CMK (cell line): ENCODE data around the gene DHODH.
"Not testable (repeated sequence)": the region's sequence is repeated elsewhere in the genome, so short reads cannot be mapped to it uniquely, and the experiment has no call there.

Source experiments
- DNase-seq: peaks from one replicate; pipeline ENCODE4 v3.0.0-alpha.2; 2010; ENCODE audit warnings: low read depth

DHODH gene

DNA sequence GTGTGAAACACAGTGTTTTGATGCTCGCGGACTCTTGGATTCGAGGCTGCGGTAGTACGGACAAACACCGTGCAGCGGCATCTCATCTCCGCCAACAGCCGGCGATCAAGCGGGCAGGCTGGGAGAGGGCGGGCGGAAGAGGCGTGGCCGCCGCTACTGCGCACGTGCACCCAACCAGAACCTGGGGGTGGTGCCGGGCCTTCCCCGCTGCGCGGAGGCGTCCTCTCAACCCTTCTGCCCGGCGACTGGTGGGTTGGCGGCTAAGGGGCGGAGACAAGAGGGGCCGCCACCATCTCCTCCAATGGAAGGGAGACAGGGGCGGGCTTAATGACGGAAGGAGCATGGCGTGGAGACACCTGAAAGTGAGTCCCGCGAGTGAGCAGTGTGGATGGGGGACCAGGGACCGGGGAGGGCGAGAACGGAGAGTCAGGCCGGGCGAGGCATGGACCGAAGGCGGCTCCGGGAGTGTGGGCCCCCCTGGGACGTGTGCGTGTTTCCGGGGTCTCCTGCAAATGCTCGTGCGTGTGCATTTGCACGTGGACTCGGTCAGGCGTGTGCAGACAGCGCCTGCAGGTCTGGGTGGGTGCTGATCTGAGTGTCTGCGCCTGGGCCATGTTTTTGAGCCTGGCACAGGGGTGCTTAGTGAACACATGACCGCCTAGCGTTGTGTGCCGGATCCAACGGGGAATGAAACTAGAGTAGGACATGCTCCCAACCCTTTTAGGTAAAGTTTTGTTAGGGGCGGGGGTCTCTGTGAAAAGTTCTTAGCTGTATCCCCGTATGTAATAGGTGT, at the start of gene DHODH:
DHODH (plus strand) TSS at position 321 of the 793 bp plus-strand sequence; CDS start at position 342, 21 bp downstream.
- DNase-seq, result peak; percentile 91

DNA sequence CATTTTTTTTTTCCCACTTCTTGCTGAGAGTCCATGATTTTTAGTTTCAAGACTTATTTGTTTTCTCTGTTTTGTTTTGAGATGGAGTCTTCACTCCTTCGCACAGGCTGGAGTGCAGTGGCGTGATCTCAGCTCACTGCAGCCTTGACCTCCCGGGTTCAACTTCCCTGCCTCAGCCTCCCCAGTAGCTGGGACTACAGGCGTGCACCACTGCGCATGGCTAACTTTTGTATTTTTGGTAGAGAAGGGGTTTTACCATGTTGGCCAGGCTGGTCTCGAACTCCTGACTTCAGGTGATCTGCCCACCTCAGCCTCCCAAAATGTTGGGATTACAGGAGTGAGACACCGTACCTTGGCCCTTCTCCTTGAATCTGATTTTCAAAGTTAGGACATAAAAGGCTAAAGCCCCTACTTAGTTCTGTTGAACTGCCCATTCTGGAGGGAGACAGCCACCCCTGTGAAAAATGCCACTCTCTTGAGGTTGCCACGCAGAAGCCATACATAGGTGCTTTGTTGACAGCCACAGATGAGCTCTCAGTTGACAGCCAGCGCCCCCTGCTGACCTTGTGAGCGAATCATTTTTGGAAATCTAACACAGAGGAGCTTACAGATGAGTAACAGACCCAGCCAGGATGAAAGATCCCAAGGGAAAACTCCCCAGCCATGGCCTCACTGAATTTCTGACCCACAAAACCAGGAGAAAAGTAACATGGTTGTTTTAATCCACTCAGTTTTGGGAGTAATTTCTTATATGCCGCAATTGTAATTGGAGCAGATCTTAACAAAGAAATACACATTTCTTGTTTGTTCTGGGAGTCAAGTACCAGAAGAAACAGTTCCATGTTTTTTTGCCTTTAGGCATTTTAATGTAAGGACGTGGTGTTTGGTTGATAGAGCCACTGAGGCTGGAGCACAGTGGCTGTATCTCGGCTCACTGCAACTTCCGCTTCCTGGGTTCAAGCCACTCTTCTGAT, 47.2 kb upstream of the DHODH start:
- peak; percentile 53 for DNase-seq

DNA sequence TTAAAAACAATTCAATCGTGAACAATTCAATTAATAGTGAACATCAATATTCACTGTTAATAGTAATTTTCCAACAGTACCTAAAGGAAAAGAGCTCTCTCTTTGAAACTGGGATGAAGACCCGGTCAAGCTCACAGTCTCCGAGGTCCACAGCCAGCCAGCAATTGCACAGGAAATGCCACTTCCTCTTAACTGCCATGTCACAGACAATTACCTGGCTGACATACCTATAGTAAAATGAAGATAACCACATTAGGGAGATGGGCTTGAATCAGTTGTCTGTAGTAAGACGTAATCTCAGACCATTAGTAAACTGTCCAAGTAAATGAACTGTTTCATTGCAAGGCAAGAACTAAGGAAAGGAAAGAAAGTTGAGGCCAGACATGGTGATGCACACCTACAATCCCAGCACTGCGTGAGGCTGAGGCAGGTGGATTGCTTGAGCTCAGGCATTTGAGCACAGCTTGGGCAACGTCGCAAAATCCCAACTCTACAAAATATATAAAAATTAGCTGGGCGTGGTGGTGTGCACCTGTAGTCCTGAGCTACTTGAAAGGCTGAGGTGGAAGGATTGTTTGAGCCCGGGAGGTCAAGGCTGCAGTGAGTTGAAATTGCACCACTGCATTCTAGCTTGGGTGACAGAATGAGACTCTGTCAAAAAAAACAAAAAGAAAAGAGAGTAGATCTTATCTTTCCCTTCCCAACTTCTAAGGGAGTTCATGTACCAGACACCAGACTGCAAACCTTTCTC, 45.2 kb upstream of the DHODH start:
- no peak for DNase-seq

DNA sequence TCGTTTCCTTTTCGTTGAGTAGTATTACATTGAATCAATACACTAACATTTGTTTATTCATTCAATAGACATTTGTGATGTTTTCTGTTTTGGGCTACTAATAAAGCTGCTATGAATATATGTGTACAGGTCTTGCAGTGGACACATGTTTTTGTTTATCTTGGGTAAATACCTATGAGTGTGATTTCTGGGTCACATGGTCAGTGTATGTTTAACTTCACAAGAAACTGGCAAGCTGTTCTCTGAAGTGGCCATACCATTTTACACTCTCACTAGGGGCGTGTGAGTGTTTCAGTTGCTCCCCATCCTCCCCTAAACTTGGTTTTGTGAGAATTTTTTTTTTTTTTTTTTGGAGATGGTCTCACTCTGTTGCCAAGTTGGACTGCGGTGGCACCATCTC, 43.3 kb upstream of the DHODH start:
- no peak for DNase-seq

DNA sequence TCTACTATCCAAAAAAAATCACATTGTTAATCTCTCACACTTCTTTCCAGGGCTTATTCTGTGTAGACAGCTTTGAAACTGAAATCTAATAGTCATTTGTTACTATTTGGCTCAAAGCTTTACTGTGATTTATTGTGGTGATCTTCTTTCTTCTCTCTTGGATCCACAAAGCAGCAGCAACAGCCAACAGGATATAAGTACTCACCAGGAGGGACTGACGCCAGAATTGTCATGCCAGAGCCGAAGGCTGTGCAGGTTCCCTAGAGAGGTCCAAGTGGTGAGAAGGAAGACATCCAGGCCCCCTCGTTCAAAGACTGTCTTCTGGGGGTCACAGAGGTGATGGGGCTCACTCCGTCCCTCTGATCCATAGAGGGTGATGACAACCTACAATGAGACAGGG, 41.6 kb upstream of the DHODH start:
- DNase-seq, result no peak

DNA sequence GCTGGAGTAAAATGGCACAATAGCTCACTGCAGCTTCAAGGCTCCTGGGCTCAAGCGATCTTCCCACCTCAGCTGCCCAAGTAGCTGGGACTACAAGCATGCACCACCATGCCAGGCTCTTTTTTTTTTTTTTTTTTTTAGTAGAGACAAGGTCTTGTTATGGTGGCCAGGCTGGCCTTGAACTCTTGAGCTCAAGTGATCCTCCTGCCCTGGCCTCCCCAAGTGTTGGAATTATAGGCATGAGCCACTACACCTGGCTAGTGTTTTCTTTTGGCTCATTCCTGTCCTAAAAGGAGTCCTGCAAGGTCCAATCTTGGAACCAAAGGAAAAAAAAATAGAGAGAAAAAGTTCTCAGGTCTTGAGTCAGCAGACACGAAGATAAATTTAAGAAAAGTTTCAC, 39.2 kb upstream of the DHODH start:
- no peak for DNase-seq

DNA sequence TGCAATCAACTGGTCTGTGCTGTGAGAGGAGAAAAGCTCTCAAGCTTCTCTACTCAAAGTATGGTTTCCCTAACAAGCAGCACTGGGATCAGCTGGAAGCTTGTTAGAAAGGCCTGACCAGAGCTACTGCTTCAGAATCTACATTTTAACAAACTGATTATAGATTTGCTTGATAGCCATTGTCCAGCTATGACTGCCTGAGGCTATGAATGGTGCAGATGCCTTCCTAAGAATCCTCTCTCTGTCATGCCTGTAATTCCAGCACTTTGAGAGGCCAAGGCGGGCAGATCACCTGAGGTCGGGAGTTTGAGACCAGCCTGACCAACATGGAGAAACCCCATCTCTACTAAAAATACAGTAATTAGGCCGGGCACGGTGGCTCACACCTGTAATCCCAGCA, 37.0 kb upstream of the DHODH start:
- DNase-seq, result no peak

DNA sequence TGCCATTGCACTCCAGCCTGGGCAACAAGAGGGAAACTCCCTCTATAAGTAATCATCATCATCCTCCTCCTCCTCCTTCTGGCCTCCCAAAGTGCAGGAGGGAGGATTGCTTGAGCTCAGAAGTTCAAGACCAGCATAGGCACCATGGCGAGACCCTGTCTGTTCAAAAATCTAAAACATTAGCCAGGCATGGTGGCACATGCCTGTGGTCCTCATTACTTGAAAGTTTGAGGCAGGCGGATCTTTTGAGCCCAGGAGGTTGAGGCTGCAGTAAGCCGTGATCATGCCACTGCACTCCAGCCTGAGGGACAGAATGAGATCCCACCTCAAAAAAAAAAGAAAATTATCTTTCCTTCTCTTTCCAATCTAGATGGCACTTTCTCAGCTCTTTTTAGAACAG, 36.2 kb upstream of the DHODH start:
- DNase-seq, result no peak

DNA sequence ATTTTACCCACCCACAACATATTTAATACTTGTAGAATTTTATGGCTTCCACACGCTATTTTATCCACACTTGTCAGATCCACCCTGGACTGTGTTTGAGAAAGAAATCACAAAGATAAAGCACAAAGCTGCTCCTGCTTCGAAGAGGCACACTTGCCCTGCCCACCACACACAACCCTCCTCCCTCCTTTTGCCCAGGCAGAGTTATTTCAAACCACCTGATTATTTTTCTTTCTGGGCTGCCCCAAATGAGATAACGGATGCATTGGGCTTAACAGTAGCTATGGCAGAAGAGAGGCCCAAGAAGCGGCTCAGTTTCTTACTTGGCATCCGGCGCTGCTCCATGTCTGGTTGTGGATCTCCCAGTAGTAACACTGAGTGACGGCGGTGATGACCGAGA, 35.5 kb upstream of the DHODH start:
- no peak for DNase-seq

DNA sequence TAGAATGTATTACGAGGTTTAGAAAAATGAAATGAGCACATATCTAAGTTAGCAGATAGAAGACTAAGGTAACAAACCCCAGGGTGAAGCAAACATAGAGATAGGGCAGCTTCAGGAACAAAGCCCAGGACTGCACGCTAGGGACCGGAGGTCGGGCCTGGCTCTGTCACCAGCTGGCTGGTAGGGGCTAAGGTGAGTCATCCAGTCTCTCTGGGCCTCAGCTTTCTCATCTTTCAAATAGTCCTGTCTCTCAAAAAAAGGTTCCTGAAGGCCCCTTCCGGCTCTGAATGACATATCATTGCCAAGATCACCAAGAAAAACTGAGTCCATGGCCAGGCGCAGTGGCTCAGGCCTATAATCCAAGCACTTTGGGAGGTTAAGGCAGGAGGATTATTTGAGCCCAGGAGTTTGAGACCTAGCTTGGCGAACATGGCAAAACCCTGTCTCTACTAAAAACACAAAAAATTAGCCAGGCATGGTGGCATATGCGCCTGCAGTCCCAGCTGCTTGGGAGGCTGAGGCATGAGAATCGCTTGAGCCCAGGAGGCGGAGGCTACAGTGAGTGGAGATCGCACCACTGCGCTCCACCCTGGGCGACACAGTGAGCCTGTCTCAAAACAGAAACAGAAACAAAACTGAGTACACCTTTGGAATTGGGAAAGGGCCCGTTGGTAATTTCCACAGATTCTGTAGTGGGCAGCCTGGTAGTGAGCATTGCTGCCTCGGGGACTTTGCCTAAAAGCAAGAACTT, 34.3 kb upstream of the DHODH start:
- no peak for DNase-seq

DNA sequence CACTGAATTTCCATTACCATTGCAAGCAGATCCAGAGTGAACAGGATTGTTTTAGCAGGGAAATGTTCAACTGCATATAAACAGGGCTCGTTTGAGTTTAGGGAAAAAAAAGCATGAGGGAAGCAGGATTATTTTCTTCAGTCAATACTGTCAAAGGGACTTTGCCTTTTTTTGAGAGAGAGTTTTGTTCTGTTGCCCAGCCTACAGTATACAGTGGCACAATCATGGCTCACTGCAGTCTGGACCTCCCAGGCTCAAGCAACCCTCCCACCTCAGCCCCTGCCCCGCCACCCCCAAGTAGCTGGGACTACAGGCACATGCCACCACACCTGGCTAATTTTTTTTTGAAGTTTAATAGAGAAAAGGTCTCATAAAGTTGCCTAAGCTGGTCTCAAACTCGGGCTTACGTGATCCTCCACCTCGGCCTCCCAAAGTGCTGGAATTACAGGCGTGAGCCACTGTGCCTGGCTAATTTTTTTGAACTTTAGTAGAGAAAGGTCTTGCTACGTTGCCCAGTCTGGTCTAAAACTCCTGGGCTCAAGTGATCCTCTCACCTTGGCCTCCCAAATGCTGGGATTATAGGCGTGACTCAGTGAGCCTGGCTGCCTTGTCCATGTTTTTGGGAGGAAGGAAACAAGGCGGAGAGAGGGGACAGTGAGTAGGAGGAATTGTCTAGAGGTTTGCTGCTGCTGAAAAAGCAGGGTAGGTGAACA, 23.1 kb upstream of the DHODH start:
- DNase-seq, result no peak

DNA sequence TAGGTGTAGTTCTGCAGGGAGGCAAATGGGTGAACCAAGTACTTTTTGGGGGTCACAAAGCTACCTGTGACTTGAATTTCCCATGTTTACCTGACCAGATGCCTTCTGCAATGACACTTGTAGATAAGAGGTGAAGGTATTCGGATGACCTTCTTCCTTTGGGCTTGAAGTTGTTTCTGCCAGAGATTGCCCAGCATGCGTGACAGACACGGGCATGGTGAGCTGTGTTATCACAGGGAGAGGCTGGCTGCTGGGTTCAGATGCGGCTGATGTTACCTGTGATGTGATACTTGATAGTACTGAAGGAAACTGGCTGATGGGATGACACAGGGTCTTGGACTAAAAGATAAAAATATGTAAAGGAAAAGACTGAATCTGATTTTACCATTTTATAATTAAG, 22.4 kb upstream of the DHODH start:
- DNase-seq, result no peak

DNA sequence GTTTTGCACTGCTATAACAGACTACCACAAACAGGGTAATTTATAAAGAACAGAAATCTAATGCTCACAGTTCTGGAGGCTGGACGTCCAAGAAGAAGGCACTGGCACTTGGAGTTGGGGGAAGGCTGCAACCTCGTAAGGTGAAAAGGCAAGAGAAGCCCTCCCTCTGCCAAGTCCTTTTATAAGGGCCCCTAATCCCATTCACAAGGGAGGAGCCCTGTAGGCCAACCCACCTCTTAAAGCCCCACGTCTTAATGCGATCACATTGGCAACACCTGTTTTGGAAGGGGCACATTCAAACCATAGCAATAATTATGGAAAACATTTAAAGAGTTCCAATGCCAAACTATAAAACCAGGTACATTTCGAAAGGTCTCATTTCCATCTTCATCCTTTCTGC, 13.5 kb upstream of the DHODH start:
- DNase-seq, result no peak

DNA sequence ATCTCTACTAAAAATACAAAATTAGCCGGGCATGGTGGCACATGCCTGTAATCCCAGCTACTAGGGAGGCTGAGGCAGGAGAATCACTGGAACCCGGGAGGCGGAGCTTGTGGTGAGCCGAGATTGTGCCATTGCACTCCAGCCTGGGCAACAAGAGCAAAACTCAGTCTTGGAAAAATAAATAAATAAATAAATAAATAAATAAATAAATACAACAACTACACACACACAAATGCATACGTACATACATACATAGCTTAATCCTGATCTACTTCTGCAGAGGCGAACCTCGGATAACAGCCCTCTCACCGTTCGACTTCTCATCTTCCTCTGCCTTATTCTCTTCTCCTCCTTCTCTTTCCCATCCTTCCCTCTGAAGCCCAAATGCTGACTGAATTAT, 11.0 kb upstream of the DHODH start:
- not testable (repeated sequence) for DNase-seq

DNA sequence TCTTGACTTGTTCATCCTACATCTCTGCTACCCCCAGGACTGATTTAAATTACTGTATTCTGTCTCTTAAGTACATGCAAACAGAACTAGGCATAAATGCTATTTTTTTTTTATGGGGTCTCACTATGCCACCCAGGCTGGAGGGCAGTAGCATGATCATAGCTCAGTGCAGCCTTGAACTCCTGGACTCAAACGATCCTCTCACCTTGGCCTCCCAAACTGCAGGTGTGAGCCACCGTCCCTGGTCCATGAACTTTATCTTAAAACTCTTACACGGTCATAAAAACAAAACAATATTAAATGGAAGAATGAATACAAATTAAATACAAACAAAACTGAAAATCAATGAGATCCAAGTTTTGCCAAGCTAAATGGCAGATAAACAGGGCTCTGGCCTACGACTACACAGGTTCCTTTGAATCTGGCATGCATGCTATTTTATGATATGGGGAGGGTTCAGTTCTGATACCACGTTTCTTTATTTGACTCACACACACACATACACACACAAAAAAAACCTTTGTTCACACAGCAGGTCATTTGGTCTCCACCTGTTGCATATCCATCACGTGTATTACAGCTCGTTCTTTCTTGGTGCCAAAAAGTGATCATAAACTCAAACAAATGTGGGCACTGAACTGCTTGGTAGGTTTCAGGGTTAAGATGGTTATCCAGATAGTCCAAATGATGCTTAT, 7.2 kb upstream of the DHODH start:
- no peak for DNase-seq

DNA sequence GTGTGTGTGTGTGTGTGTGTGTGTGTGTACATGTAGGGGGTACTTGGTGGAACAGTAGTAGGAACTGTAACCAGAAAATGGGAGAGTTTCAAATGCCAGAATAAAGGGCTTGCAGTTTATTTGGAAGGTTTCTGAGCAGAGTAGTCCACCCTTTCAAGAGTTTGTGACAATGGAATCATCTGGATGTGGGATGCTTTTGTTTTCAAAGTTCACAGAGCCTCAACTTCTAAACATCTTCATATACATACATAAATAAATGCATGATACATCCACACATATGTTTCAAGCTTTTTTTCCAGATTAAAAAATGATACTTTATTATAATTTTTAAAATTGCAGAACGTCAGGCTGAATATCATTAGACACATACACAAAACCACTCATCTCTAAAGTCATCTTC, 5.9 kb upstream of the DHODH start:
- no peak for DNase-seq

DNA sequence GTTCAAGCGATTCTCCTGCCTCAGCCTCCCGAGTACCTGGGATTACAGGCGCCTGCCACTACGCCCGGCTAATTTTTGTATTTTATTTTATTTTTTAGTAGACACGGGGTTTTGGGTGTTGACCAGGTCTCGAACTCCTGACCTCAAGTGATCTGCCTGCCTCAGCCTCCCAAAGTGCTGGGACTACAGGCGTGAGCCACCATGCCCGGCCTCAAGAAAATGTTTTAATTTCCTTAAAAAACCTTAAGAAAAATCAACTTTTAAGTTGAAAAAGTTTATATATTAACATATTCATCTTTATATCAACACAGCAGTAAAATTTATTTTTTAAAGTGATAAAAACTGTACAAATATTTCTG, 500 bp upstream of the DHODH start:
- not testable (repeated sequence) for DNase-seq

DNA sequence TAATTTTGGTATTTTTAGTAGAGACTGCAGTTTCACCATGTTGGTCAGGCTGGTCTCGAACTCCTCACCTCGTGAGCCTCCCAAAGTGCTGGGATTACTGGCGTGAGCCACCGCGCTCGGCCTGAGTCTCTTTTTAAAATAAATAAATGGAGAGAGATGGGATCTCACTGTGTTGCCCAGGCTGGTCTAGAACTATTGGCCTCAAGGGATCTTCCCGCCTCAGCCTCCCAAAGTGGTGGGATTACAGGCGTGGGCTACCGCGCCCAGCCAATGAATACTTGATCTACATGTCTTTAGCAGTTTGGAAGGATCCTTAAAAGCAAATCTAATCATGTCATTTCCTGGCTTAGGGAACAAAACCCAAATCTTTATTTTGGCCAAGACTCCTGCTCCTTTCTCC, 1.2 kb downstream of the DHODH start:
- no peak for DNase-seq

DNA sequence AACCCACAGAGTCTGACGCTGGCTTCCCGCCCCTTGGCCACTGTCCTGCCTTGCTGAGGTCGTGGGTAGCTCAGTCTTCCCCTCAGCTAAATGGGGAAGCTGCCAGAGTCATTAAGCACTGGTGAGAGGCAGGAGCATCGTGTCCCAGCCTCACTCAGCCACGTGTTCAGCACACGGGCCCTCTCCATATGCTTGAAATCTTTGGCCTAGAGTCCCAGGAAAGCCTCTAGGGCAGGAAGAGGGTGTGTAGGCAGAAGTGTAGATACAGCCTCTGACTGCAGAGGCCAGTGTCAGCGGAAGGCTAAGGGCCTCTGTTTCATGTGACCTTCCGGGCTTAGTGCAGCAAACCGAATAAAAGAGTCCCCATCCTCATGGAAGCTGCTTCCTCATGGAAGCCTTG, 4.1 kb downstream of the DHODH start:
- no peak for DNase-seq

DNA sequence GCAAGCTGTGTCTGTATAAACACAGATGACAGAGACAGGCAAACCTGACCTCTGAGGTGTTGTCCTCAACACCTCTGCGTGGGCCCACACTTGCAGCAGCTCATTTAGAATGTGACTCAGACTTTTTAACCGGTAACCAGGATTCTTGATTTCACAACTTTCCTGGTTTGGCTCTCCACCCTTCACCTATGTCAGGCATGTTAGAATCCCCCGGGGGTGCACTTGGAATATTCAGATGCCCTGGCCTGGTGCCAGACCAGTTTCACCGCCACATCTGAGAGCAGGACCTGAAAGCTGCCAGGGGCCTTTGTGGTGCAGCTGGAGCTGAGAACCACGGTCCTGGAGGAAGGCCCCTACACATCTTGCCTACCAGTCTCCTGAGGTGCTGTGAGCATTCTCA, 4.8 kb downstream of the DHODH start:
- no peak for DNase-seq
